Measurements from ENCODE around the gene GABARAP. TPM values are rescaled to one million over a fixed set of nuclear protein-coding genes. Genes with fewer than 3 reads are reported as not detected.
A peak's percentile ranks its signal among the peaks of the same experiment; 100 is the strongest.

Gene GABARAP
- total RNA-seq, 4 donors from 2014 or later, result 402 to 515 (median 456) TPM

DNA sequence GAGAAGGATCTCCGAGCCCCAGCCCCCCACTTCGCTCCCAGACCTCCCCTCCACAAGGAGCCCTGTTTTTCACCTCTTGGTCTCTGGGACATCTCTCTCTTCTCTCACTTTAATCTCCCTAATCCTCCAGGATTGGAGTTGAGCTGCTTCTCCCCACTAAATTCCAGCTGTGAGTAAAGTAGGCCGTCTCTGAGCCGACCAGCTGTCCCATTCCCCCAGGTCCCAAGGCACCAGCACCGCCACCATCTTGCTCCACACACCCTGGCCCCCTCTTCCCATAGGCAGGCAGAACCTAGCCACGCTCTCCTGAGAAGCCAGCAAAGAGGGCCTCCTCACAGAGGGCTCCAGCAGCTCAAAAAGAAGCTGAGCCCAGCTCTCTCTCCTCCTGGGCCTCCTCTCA is 23.5 kb downstream of the GABARAP start:
- 67 to 74% methylated on average over 6 of the region's 6 CpGs for WGBS, 2 donors
- peaks cover 0 to 78% (median 43%) of the 10 kb centered on the region in 4 donors for H3K4me1 ChIP-seq

DNA sequence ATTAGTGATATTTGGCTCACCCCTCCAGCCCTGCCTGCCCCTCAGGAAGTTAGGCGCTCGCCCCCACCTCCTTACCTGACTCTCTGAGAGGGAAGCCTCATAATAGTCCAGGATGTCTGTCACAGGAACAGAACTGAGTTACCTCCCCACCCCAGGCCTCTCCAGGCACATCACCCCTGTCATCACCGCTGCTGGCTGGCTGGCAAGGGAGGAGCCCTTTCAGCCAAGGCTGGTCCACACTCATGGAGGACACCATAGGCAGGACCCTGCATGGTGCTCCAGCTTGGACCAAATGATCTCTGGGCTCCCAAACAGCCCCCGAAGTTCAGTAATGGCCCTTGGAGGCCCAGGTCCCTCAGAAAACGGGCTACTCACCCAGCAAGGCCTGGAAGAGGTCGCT is 24.1 kb downstream of the GABARAP start:
- DNase-seq (ENCODE audit: low spot score in 2 of 2), result no peak
- TF ChIP-seq POLR2A (IDR thresholded peaks at IDR 0.05) (no peak), EP300 (IDR thresholded peaks at IDR 0.05) (no peak)
- TF ChIP-seq, protein P1, sequence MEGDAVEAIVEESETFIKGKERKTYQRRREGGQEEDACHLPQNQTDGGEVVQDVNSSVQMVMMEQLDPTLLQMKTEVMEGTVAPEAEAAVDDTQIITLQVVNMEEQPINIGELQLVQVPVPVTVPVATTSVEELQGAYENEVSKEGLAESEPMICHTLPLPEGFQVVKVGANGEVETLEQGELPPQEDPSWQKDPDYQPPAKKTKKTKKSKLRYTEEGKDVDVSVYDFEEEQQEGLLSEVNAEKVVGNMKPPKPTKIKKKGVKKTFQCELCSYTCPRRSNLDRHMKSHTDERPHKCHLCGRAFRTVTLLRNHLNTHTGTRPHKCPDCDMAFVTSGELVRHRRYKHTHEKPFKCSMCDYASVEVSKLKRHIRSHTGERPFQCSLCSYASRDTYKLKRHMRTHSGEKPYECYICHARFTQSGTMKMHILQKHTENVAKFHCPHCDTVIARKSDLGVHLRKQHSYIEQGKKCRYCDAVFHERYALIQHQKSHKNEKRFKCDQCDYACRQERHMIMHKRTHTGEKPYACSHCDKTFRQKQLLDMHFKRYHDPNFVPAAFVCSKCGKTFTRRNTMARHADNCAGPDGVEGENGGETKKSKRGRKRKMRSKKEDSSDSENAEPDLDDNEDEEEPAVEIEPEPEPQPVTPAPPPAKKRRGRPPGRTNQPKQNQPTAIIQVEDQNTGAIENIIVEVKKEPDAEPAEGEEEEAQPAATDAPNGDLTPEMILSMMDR (IDR thresholded peaks at IDR 0.05), result no peak
- Histone ChIP-seq H3K27ac (peak overlapping the region; percentile 62 to 98 (median 82)), H3K36me3 (peaks cover 3 to 16% (median 3%) of the 10 kb centered on the region in 3 donors), H3K4me3 (peak overlapping the region in 2 of 4 donors; percentile 33 to 56), H3K4me1 (peaks cover 0 to 81% (median 44%) of the 10 kb centered on the region in 4 donors), H3K27me3 (no peaks in the 10 kb centered on the region), H3K9me3 (no peaks in the 10 kb centered on the region)
- 53 to 56% methylated on average over 3 to 5 of the region's 6 CpGs for WGBS, 2 donors

More for the DNA sequence above, 23.5 kb downstream of the GABARAP start:
- no peaks in the 10 kb centered on the region for H3K27me3 ChIP-seq
- H3K9me3 ChIP-seq, result no peaks in the 10 kb centered on the region
- H3K36me3 ChIP-seq, result peaks cover 3 to 22% (median 3%) of the 10 kb centered on the region in 3 donors
- no peak overlapping the region for H3K4me3 ChIP-seq
- DNase-seq (ENCODE audit: low spot score in 2 of 2), result no peak
- H3K27ac ChIP-seq, result peak overlapping the region; percentile 81 to 98 (median 96)
- TF ChIP-seq, protein P1 (IDR thresholded peaks at IDR 0.05), result no peak

DNA sequence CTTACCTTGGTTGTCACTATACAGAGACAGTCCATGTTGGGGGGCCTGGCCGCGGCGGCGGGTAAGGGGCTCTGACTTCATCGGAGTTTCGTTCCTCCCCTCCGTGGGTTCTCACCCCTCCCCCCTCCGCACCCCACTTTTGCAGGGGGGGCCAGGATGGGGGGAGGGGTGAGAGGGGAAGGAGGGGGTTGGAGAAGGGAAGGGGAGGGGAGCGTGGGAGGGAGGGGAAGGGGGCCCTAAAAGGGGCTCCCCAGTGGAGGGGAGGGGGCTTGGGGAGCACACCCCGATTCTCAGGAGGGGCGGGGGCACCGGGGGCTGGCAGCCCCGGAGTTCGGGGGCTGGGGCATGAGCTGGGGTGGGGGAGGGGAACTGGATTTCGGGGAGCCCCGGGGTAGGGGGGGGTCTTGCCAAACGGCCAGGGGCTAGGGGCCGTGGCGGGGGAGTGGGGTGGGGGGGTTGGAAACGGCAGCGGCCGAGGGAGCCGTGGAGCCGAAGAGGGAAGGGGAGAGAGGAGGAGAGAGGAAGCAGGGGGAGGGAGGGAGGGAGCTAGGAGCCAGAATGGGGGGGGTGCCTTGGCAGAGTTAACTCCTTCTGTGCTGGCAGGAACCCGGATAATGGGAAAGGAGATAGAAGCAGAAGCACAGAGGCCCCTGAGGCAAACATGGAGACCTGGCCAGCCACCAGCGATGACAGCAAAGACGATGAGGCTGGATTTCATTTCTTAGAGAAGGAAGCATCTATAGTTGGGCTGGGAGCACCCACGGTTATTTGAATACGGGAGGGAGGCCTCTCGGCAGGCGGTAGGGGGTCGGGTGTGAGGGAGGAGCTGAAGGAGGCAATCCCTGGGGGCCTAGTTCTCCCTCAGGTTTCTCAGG is 24.9 kb downstream of the GABARAP start:
- no peaks in the 10 kb centered on the region for H3K9me3 ChIP-seq
- TF ChIP-seq EP300 (IDR thresholded peaks at IDR 0.05) (no peak), POLR2A (IDR thresholded peaks at IDR 0.05) (no peak)
- TF ChIP-seq, protein P1 (IDR thresholded peaks at IDR 0.05), result no peak
- peak overlapping the region; percentile 62 to 98 (median 82) for H3K27ac ChIP-seq
- peaks cover 0 to 8% (median 3%) of the 10 kb centered on the region in 3 donors for H3K36me3 ChIP-seq
- H3K27me3 ChIP-seq, result peaks cover 0 to 5% of the 10 kb centered on the region in 2 donors
- peaks cover 0 to 80% (median 44%) of the 10 kb centered on the region in 4 donors for H3K4me1 ChIP-seq
- peak overlapping the region; percentile 19 to 56 (median 31) for H3K4me3 ChIP-seq
- 1 to 3% methylated on average over 25 to 31 of the region's 32 CpGs for WGBS, 2 donors
- peak in 1 of 2 donors; percentile 53 for DNase-seq (ENCODE audit: low spot score in 2 of 2)

DNA sequence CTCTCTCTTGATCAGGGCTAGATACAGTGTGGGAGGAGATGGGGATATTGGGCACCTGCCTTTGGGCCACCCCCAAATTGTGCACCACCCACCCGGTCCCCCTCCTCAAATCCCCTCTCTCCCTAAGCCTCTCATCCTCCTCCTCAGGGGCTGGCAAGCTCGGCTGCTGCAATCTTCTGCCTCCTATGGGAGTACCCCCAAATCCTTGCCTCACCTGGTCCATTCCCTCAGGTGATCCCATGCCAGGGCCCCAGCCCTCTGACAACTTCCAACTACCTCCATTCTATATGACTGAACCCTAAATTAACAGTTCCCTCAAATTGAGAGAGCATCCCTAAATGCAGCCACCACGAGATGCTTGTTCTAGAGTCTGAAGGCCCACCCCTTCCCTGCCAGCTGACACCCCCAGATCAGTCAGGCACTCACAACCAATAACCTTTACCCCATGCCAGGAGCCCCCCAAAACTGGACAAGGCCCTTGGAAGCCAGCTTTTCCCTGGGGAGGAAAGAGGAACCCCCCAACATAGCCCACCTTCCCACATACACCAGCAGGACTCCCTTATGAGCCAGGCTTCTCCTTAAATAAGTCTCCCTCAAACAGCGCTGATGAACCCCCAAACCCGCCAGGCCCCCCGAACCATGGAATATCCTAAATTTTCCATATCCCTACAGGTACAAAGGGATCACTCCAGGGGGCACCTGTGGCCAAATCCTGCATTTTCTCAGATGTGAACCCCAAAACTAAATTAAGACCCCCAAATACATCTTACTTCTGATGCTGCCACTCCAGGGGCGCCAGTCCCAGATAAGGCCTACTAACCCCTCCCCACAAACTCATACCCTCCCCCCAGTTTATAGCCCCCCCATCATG is 25.8 kb downstream of the GABARAP start:
- H3K4me1 ChIP-seq, result peaks cover 0 to 78% (median 42%) of the 10 kb centered on the region in 4 donors
- peaks cover 0 to 11% of the 10 kb centered on the region in 2 donors for H3K27me3 ChIP-seq

More for the DNA sequence above, 25.8 kb downstream of the GABARAP start:
- DNase-seq (ENCODE audit: low spot score in 2 of 2), result no peak
- 6 to 25% methylated on average over 7 of the region's 7 CpGs for whole genome bisulfite sequencing, 2 donors
- peak overlapping the region in 3 of 4 donors; percentile 66 to 98 (median 97) for H3K27ac ChIP-seq
- H3K36me3 ChIP-seq, result no peaks in the 10 kb centered on the region
- TF ChIP-seq POLR2A (IDR thresholded peaks at IDR 0.05) (no peak), EP300 (IDR thresholded peaks at IDR 0.05) (no peak)
- TF ChIP-seq, protein P1 (IDR thresholded peaks at IDR 0.05), result no peak
- H3K9me3 ChIP-seq, result no peaks in the 10 kb centered on the region
- H3K4me3 ChIP-seq, result peak overlapping the region in 3 of 4 donors; percentile 29 to 56 (median 33)
